Measurements from ENCODE around the gene GGN. TPM values are rescaled to one million over a fixed set of nuclear protein-coding genes. Genes with fewer than 3 reads are reported as not detected.
A peak's percentile ranks its signal among the peaks of the same experiment; 100 is the strongest.

The GGN gene
- total and polyA plus RNA-seq, 2 of the 13 experiments (the other 11 are each of a cell fraction or from before 2014, with no cell fraction given): not detected

- TF ChIP-seq ZNF407 (CRISPR knock-in tag; IDR thresholded peaks at IDR 0.05; ENCODE audit: not compliant biosample characterization): no peak
- peak; percentile 56; the same call in 1 of the 2 replicates for TF ChIP-seq XBP1 (CRISPR knock-in tag; IDR thresholded peaks at IDR 0.05)
- no peak for TF ChIP-seq MXD3 (CRISPR knock-in tag; IDR thresholded peaks at IDR 0.05)
- TF ChIP-seq TOPORS (CRISPR knock-in tag; IDR thresholded peaks at IDR 0.05): no peak
- TF ChIP-seq ZBTB8A (CRISPR knock-in tag; IDR thresholded peaks at IDR 0.05; ENCODE audit: borderline replicate concordance, low read depth): 0 out of 2 replicates have a peak, but pooled peaks have one; percentile 16
- no peak for TF ChIP-seq TBX3 (IDR thresholded peaks at IDR 0.05; ENCODE audit: borderline replicate concordance)
- no peak for TF ChIP-seq MYPOP (CRISPR knock-in tag; IDR thresholded peaks at IDR 0.05)
- TF ChIP-seq ZNF138 (CRISPR knock-in tag; IDR thresholded peaks at IDR 0.05; ENCODE audit: low read depth): no peak
- no peak for TF ChIP-seq MEIS1 (CRISPR knock-in tag; IDR thresholded peaks at IDR 0.05; ENCODE audit: borderline replicate concordance)
- TF ChIP-seq ZNF839 (CRISPR knock-in tag; IDR thresholded peaks at IDR 0.05; ENCODE audit: borderline replicate concordance): no peak
- TF ChIP-seq KDM4B (CRISPR knock-in tag; IDR thresholded peaks at IDR 0.05): no peak
- no peak for TF ChIP-seq ZBTB7B (CRISPR knock-in tag; IDR thresholded peaks at IDR 0.05)
- TF ChIP-seq TCF7 (IDR thresholded peaks at IDR 0.05; ENCODE audit: low read depth): no peak
- no peak for TF ChIP-seq TIGD3 (CRISPR knock-in tag; IDR thresholded peaks at IDR 0.05; ENCODE audit: borderline replicate concordance)
- 0 out of 2 replicates have a peak, but pooled peaks have one; percentile 0 for TF ChIP-seq BORCS8-MEF2B (CRISPR knock-in tag; IDR thresholded peaks at IDR 0.05)
- TF ChIP-seq TSC22D2 (CRISPR knock-in tag; IDR thresholded peaks at IDR 0.05; ENCODE audit: borderline replicate concordance): no peak
These were observed 13.9 kb downstream of the GGN start (continued) for GRCh38 chr19:38373907-38374331.
